Measurements from ENCODE around the gene IGFBPL1.

GRCh38 chr9:38406476-38407186, 17.6 kb downstream of the IGFBPL1 start:
- TF ChIP-seq, protein P1, sequence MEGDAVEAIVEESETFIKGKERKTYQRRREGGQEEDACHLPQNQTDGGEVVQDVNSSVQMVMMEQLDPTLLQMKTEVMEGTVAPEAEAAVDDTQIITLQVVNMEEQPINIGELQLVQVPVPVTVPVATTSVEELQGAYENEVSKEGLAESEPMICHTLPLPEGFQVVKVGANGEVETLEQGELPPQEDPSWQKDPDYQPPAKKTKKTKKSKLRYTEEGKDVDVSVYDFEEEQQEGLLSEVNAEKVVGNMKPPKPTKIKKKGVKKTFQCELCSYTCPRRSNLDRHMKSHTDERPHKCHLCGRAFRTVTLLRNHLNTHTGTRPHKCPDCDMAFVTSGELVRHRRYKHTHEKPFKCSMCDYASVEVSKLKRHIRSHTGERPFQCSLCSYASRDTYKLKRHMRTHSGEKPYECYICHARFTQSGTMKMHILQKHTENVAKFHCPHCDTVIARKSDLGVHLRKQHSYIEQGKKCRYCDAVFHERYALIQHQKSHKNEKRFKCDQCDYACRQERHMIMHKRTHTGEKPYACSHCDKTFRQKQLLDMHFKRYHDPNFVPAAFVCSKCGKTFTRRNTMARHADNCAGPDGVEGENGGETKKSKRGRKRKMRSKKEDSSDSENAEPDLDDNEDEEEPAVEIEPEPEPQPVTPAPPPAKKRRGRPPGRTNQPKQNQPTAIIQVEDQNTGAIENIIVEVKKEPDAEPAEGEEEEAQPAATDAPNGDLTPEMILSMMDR (IDR thresholded peaks at IDR 0.05) = no peak
- TF ChIP-seq EZH2 (IDR thresholded peaks at IDR 0.05; ENCODE audit: borderline replicate concordance, insufficient read depth, low read depth, low read length, poor library complexity, severe bottlenecking) = no peak

Measured in B cell (primary cell).